Measurements from ENCODE around the gene PGRMC1. TPM values are rescaled to one million over a fixed set of nuclear protein-coding genes. Genes with fewer than 3 reads are reported as not detected.

Gene PGRMC1
- total RNA-seq, 1 donor from 2014 or later = 92.4 TPM

Other genes starting within 250 kb of the PGRMC1 start
- not detected for gene CT47C1, start 163.3 kb upstream of the PGRMC1 start, total RNA-seq
- 0.10 TPM for gene KIAA1210, start 108.5 kb upstream of the PGRMC1 start, total RNA-seq
- gene SLC25A43, start 163.1 kb downstream of the PGRMC1 start, total RNA-seq = 6.1 TPM
- gene SLC25A5, start 232.2 kb downstream of the PGRMC1 start, total RNA-seq = 127 TPM